K562 (cell line): ENCODE measurements around the gene MARCHF9. TPM values are rescaled to one million over a fixed set of nuclear protein-coding genes. Genes with fewer than 3 reads are reported as not detected.

Experiments used
- ATAC-seq: fragments of 200-7000 bp; cut with Tn5 transposase; 3 replicates; pipeline ENCODE4 v1.9.1; 2020; ENCODE audit warnings: moderate library complexity
- BruUV-seq: library from RNA; stranded (reverse); fragments of 400-500 nt; replicated peaks from 2 replicates; lab custom pipeline; 2021; lab: Mats Ljungman, UMichigan
- CTCF ChIA-PET: fragments of 300-600 bp; formaldehyde crosslinking; extraction: SDS; loops from one replicate; lab custom pipeline; 2021; ENCODE audit warnings: low intra/inter-chr PET ratio; lab: Yijun Ruan, JAX
- POLR2A ChIA-PET: fragments of 300-600, 350-650 bp; sonication (Branson Sonifier 250); formaldehyde crosslinking; extraction: SDS; loops from one replicate; lab custom pipeline; 2021; ENCODE audit warnings: antibody characterized with exemption, inconsistent platforms; lab: Yijun Ruan, JAX
- DNase-seq, 4 experiments: peaks; one replicate each; pipeline versions ENCODE4 v3.0.0 to v3.0.0-alpha.2; 2011 to 2018; ENCODE audit warnings: low spot score in 3 of 4, mixed read lengths in 3 of 4; ENCODE audit errors: extremely low read depth in 1 of 4
- FAIRE-seq: peaks from 2 replicates; lab custom pipeline; 2011; peaks lifted over from hg19 to GRCh38; lab: Jason Lieb, UNC
- H2AFZ ChIP-seq: 2 replicates; pipeline ENCODE4 v1.6.0; 2011; ENCODE audit warnings: low read depth, low read length, control low read depth, inconsistent platforms
- H3K27ac ChIP-seq: fragments of 200-600 bp; 3 replicates; pipeline ENCODE4 v1.8.0; 2011; ENCODE audit warnings: low read depth, mild to moderate bottlenecking, control low read depth, inconsistent platforms, low read length, moderate library complexity, mixed read lengths; ENCODE audit errors: extremely low read depth
- H3K27me3 ChIP-seq, 2 experiments: fragments of 300-600 bp in 1 of 2; 2 replicates in 1 of 2; 3 replicates in 1 of 2; pipeline versions ENCODE4 v1.6.0 to v1.8.0; 2011; ENCODE audit warnings: inconsistent platforms in 2 of 2, low read length in 2 of 2, mild to moderate bottlenecking in 1 of 2, mixed read lengths in 1 of 2, moderate library complexity in 1 of 2; ENCODE audit not compliant: control insufficient read depth in 2 of 2, insufficient read depth in 2 of 2
- H3K36me3 ChIP-seq: fragments of 300-600 bp; 3 replicates; pipeline ENCODE4 v1.8.0; 2011; ENCODE audit warnings: mild to moderate bottlenecking, low read length, inconsistent platforms; ENCODE audit not compliant: control insufficient read depth, insufficient read depth
- H3K4me1 ChIP-seq, 2 experiments: fragments of 200-600 bp in 1 of 2; replicated peaks in 1 of 2; 2 replicates in 1 of 2; 3 replicates in 1 of 2; pipeline versions ENCODE4 v1.5.1 to v1.8.0; 2011; ENCODE audit warnings: inconsistent platforms in 2 of 2, low read length in 2 of 2, mild to moderate bottlenecking in 1 of 2, mixed read lengths in 1 of 2, moderate library complexity in 1 of 2; ENCODE audit not compliant: control insufficient read depth in 2 of 2, insufficient read depth in 2 of 2
- H3K4me2 ChIP-seq: 2 replicates; pipeline ENCODE4 v1.6.1; 2011; ENCODE audit warnings: low read length, control low read depth, inconsistent platforms, mixed read lengths; ENCODE audit not compliant: insufficient read depth
- H3K4me3 ChIP-seq: fragments of 200-600 bp; sonication (generic), shearing (Covaris generic); 2 replicates; pipeline ENCODE4 v1.5.1; 2016; ENCODE audit warnings: control low read depth, inconsistent platforms
- H3K79me2 ChIP-seq: fragments of 200-600 bp; 3 replicates; pipeline ENCODE4 v1.8.0; 2011; ENCODE audit warnings: low read length, inconsistent platforms; ENCODE audit not compliant: control insufficient read depth, insufficient read depth
- H3K9ac ChIP-seq, 2 experiments: 2 replicates each; pipeline versions ENCODE4 v1.6.0 to v1.6.1; 2011; ENCODE audit warnings: low read depth in 2 of 2, low read length in 2 of 2, control low read depth in 1 of 2, inconsistent platforms in 1 of 2, mild to moderate bottlenecking in 1 of 2, mixed read lengths in 1 of 2; ENCODE audit not compliant: insufficient read depth in 1 of 2
- H3K9me1 ChIP-seq: one replicate; pipeline ENCODE4 v1.6.0; 2011; ENCODE audit warnings: inconsistent platforms, mild to moderate bottlenecking, low read length, moderate library complexity; ENCODE audit not compliant: control insufficient read depth, insufficient read depth
- H3K9me3 ChIP-seq: replicated peaks from 2 replicates; pipeline ENCODE4 v1.5.1; 2011; ENCODE audit warnings: low read depth, low read length, inconsistent platforms; ENCODE audit not compliant: control insufficient read depth, insufficient read depth
- H4K20me1 ChIP-seq: replicated peaks from 2 replicates; pipeline ENCODE4 v1.6.1; 2011; ENCODE audit warnings: low read length, inconsistent platforms, mixed read lengths; ENCODE audit not compliant: control insufficient read depth, insufficient read depth
- HES1 ChIP-seq: fragments of 450-650 bp; IDR thresholded peaks from 2 replicates; pipeline ENCODE4 v1.6.1; 2016; ENCODE audit warnings: low read depth, mild to moderate bottlenecking, moderate library complexity
- NKRF ChIP-seq: fragments of 450-650 bp; IDR thresholded peaks from 2 replicates; pipeline ENCODE4 v1.6.1; 2016; ENCODE audit warnings: borderline replicate concordance
- NR4A1 ChIP-seq, 2 experiments: fragments of 250-450 bp in 1 of 2; fragments of 450-650 bp in 1 of 2; sonication (Bioruptor Pico) in 1 of 2; IDR thresholded peaks; 2 replicates each; pipeline versions ENCODE4 v1.4.0 to v1.6.1; 2016 to 2020; ENCODE audit warnings: mild to moderate bottlenecking in 2 of 2, missing compliant biosample characterization in 1 of 2, missing genetic modification characterization in 1 of 2, moderate library complexity in 1 of 2
- ZNF347 ChIP-seq: fragments of 450-650 bp; formaldehyde crosslinking; IDR thresholded peaks from 2 replicates; pipeline ENCODE4 v1.4.0; 2020; ENCODE audit warnings: low read depth, mild to moderate bottlenecking, moderate library complexity
- WGBS: fragments of 100-300 bp; shearing (Covaris generic); methylation state at CpG from one replicate; pipeline ENCODE4 v1.1.6; 2016; ENCODE audit warnings: low coverage, mixed read lengths; ENCODE audit not compliant: insufficient coverage; ENCODE audit errors: missing lambda C conversion rate; 5-methylcytosine and 5-hydroxymethylcytosine counted together
- in situ Hi-C: fragments of 300-500 bp; cut with MboI; formaldehyde crosslinking; loops from 4 replicates; pipeline ENCODE4 v1.15.0; 2018; ENCODE audit warnings: inconsistent platforms, mixed read lengths
- intact Hi-C: fragments of 100-400 bp; cut with micrococcal nuclease; formaldehyde crosslinking; loops from 2 replicates; pipeline ENCODE4 v1.14.2; 2022
- polyA plus RNA-seq, 8 experiments: library from polyadenylated mRNA; depleted of rRNA in 4 of 8; stranded (reverse) in 5 of 8; unstranded in 3 of 8; fragments of >200 nt; fragmentation: Nextera tagmentation in 2 of 8; fragmentation: Illumina TruSeq in 1 of 8; extraction: Ambion mirVana in 2 of 8; extraction: Trizol in 1 of 8; gene quantifications; 2 replicates each; pipeline versions ENCODE4 v1.2.1 to v1.2.3, GENCODE V29; 2011 to 2014; ENCODE audit warnings: inconsistent platforms in 1 of 8, missing spikeins in 1 of 8
- total RNA-seq, 7 experiments: library from RNA; depleted of rRNA in 6 of 7; stranded (reverse); fragments of >200 nt in 6 of 7; fragmentation: Illumina TruSeq in 2 of 7; extraction: Trizol in 2 of 7; gene quantifications; 2 replicates each; pipeline versions ENCODE4 v1.2.1 to v1.2.3, GENCODE V29; 2011 to 2021; ENCODE audit warnings: low replicate concordance in 1 of 7
- TF ChIP-seq, protein P1 (sequence below): fragments of 250-450 bp; sonication (Bioruptor Pico); IDR thresholded peaks from 2 replicates; pipeline ENCODE4 v1.5.0; 2021

The MARCHF9 gene
- total and polyA plus RNA-seq, 9 of the 15 experiments (the other 6 are each of a cell fraction or from before 2014, with no cell fraction given): 0.80 to 12.4 (median 6.2) TPM

DNA sequence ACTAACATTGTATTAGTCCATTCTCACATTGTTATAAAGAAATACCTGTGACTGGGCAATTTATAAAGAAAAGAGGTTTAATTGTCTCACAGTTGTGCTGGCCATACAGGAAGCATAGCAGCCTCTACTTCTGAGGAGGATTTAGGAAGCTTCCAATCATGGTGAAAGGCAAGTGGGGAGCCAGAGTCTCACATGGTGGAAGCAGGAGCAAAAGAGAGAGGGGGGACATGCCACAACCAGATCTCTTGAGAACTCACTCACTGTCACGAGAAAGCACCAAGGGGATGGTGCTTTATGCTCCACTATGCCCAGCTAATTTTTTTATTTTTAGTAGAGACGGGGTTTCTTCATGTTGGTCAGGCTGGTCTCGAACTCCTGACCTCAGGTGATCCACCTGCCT lies 47.7 kb upstream of the MARCHF9 start:
- no peaks in the 10 kb centered on the region for H3K27me3 ChIP-seq
- intact Hi-C loops: no loop called here
- ChIA-PET CTCF (no interaction called here), POLR2A (no interaction called here)
- no peaks in the 10 kb centered on the region for H4K20me1 ChIP-seq
- FAIRE-seq (no peak), ATAC-seq (no peak), DNase-seq (no peak)
- TF ChIP-seq, protein P1, sequence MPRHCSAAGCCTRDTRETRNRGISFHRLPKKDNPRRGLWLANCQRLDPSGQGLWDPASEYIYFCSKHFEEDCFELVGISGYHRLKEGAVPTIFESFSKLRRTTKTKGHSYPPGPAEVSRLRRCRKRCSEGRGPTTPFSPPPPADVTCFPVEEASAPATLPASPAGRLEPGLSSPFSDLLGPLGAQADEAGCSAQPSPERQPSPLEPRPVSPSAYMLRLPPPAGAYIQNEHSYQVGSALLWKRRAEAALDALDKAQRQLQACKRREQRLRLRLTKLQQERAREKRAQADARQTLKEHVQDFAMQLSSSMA: no peak
- TF ChIP-seq NR4A1 (CRISPR knock-in tag; IDR thresholded peaks at IDR 0.05): no peak
- TF ChIP-seq NR4A1 (tag; IDR thresholded peaks at IDR 0.05): no peak
- H3K4me3 ChIP-seq: no peak overlapping the region
- H3K4me1 ChIP-seq: no peaks in the 10 kb centered on the region; a peak in 1 of 5 replicates
- H3K79me2 ChIP-seq: no peaks in the 10 kb centered on the region
- no peak overlapping the region for H3K27ac ChIP-seq
- H3K36me3 ChIP-seq: peaks cover 19% of the 10 kb centered on the region
- no peak overlapping the region for H3K9ac ChIP-seq
- peaks cover 5% of the 10 kb centered on the region; the same call in 1 of the 2 replicates for H3K9me3 ChIP-seq
- H2AFZ ChIP-seq: no peak overlapping the region
- in situ Hi-C loops: no loop called here
- WGBS: 93% methylated on average over 3 of the region's 3 CpGs
- H3K4me2 ChIP-seq: no peak overlapping the region
- BruUV-seq: no TSS peak
- H3K9me1 ChIP-seq: no peaks in the 10 kb centered on the region

DNA sequence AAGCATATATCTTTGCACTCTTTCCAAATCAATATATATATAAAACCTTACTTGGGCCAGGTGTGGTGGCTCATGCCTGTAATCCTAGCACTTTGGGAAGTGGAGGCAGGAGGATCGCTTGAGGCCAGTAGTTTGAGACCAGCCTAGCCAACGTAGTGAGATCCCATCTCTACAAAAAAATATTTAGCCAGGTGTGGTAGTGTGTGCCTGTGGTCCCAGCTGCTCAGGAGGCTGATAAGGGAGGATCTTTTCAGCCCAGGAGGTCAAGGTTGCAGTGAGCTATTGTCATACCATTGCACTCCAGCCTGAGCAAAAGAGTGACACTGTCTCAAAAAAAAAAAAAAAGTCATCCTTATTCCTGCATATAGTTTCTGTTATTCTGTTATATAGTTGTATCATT lies 46.6 kb upstream of the MARCHF9 start:
- H3K27ac ChIP-seq: no peak overlapping the region
- H4K20me1 ChIP-seq: no peaks in the 10 kb centered on the region
- BruUV-seq: no TSS peak
- H3K36me3 ChIP-seq: peaks cover 14% of the 10 kb centered on the region
- 46% methylated on average over 2 of the region's 2 CpGs for WGBS
- H3K27me3 ChIP-seq: no peaks in the 10 kb centered on the region
- H3K9me1 ChIP-seq: no peaks in the 10 kb centered on the region
- POLR2A ChIA-PET: no interaction called here
- no peak overlapping the region for H3K4me3 ChIP-seq
- no peaks in the 10 kb centered on the region; a peak in 2 of 5 replicates for H3K4me1 ChIP-seq
- ATAC-seq (no peak), FAIRE-seq (no peak), DNase-seq (no peak)
- CTCF ChIA-PET: no interaction called here
- H3K9me3 ChIP-seq: peaks cover 4% of the 10 kb centered on the region; the same call in 1 of the 2 replicates
- intact Hi-C loops (no loop called here), in situ Hi-C loops (no loop called here)
- no peak for TF ChIP-seq NKRF
- TF ChIP-seq ZNF347 (CRISPR knock-in tag): no peak
- TF ChIP-seq HES1: no peak
- no peak overlapping the region for H2AFZ ChIP-seq
- H3K9ac ChIP-seq: no peak overlapping the region
- H3K4me2 ChIP-seq: no peak overlapping the region
- no peaks in the 10 kb centered on the region for H3K79me2 ChIP-seq
